GM04503 (cell line): ENCODE measurements around the gene ID3.
"Not testable (repeated sequence)": the region's sequence is repeated elsewhere in the genome, so short reads cannot be mapped to it uniquely, and the experiment has no call there.

Experiments used
- DNase-seq: peaks from one replicate; pipeline ENCODE4 v3.0.0-alpha.2; 2012; ENCODE audit warnings: low read depth

The ID3 gene

DNA sequence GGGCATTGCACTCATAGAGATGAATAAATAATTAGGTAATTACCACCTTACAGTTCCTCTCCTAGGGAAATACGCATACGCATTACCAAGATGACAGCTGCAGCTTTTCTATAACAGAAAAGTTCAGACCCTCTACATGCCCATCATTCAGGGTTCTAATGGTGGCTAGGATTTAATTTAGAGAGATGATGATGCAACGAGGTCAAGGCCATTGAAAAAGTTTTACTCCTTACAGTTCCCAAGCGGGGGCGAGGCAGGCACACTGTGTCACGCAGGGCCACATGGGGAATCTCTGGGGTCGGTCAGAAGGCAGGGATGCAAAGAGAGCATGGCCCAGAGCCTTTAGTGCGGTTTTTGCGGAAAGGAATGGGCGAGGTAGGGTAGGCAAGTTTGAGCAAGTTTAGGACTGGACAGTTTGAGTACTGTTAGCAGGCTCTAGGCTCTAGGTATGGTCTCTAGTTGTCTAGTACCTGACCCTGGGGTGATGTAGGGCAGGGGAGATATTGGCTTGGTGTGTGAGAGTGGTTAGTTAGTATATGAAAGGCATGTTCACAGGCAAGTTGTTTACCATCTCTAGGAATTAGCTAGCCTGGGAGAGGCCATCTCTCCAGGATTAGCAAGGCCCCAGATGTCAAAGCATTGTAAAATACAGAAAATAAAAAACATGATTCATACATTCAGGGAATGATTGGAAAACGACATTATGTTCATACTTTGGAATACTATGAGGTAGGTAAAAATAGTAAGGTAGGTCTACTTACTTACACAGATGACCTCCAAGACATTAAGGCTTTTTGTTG is 29.6 kb upstream of the ID3 start:
- DNase-seq, result no peak

DNA sequence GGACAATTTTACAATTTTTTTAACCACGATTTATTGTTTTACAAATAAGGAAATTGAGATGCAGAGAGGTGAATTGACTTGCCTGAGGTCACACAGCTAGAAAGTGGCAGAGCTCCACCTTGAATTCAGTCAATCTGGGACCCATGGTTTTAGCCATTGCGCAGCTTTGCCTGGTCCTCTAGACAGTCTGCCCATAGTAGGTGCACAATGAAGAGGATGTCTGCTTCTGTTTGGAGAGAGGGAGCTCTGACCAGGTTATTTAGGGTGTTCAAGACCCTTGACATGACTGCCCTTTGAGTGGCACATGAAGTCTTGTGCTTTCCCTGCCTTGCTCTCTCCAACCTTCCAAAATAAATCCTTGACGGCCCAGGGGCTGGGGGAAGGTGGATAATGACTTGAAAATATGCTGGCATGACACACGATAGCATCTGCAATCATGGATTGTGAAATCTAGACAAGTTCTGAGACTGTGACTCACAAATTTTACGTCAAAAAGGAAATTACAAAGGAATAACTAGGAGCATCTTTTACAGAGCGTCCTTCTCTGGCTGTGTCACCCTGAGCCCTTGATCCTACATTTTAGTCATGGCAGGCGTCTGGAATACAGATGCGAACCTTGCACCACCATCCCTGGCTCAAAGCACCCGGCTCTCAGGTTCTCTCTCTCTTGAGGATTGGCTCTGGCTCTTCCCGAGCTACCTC is 26.2 kb upstream of the ID3 start:
- DNase-seq, result peak; percentile 99

DNA sequence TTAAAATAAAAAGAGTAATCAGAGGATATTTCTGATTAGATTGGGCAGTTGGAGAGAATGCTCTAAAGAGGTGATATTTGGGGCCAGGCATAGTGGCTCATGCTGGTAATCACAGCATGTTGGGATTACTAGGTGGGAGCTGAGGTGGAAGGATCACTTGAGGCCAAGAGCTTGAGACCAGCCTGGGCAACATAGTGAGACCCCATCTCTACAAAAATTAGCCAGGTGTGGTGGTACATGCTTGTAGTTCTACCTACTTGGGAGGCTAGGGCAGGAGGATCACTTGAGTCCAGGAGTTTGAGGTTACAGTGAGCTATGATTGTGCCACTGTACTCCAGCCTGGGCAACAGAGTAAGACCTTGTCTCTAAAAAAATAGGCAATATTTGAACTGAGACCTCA is 24.4 kb upstream of the ID3 start:
- DNase-seq, result not testable (repeated sequence)

DNA sequence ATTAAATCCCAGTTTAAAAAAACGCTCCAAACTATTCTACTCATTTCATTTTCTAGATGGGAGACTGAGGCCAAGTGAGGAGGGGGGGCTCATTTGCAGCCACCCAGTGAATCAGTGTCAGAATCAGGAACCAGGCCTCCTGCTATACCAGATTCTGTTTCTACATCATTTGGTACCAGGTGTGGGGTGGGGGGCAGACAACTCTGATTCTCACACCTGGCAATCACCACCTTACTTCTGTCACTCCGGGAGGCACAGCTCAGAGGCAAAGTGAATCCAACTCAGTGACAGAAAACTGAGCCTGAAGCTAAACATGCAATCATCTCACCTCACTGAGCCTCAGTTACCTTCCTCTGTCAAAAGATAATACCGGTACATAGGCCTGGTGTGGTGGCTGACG is 23.5 kb upstream of the ID3 start:
- no peak for DNase-seq

DNA sequence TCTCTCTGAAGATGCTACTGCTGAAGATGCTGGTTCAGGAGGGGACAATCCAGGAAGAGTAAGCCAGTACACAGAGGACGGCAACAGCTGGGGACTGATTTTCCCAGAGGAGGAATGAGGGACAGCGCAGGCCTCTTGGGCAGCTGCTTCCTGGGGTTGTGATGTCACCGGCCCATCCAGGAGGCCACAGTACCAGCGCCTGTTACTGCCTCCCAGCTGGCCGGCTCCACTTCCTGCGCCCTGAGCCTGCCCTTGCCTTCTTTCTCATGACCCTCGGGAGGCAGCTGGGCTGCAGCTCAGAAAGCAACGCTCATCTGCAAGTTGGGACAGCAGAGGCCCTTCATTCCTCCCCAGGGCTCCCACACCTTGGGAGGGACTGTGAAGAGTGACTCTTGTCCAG is 21.9 kb upstream of the ID3 start:
- DNase-seq, result no peak

DNA sequence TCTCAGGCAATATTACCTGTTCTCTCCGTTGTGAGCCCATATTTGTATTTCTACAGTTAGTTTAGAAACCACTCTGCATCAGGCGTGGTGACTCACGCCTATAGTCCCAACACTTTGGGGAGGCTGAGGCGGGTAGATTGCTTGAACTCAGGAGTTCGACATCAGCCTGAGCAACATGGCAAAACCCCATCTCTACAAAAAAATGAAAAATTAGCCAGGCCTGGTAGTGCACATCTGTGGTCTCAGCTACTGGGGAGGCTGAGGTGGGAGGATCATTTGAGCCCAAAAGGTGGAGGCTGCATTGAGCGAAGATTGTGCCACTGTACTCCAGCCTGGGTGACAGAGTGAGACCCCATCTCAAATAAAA is 19.7 kb upstream of the ID3 start:
- no peak for DNase-seq

DNA sequence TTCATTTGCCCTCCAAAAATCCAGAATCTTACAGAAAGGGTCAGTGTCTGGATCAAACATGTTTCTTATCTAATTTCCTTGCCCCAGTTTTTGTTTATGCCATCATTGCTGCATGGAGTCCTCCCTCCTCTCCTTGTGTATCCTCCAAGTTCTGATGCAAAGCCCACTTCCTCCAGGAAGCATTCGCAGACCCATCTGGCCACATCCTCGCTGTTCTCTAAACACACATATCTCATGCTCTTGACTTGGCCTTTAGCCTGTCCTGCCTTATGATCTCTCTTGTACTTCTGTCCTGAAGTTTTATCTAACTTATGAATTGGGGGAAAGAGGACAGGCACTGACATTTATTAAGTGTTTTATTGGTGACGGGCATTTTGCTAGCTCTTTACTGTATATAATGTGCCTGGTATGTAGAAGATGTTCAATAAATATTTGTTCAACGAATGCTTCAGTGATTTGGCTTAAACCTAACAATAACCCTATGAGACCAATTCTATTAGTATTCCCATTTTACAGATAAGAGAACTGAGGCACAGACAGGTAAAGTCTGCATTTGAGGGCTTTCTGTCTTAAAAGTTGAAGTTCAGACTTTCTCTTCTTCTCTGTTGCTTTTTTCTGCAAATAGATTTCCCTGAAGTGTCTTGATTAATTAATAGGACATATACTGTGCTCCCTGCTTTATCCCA is 19.2 kb upstream of the ID3 start:
- DNase-seq, result no peak

DNA sequence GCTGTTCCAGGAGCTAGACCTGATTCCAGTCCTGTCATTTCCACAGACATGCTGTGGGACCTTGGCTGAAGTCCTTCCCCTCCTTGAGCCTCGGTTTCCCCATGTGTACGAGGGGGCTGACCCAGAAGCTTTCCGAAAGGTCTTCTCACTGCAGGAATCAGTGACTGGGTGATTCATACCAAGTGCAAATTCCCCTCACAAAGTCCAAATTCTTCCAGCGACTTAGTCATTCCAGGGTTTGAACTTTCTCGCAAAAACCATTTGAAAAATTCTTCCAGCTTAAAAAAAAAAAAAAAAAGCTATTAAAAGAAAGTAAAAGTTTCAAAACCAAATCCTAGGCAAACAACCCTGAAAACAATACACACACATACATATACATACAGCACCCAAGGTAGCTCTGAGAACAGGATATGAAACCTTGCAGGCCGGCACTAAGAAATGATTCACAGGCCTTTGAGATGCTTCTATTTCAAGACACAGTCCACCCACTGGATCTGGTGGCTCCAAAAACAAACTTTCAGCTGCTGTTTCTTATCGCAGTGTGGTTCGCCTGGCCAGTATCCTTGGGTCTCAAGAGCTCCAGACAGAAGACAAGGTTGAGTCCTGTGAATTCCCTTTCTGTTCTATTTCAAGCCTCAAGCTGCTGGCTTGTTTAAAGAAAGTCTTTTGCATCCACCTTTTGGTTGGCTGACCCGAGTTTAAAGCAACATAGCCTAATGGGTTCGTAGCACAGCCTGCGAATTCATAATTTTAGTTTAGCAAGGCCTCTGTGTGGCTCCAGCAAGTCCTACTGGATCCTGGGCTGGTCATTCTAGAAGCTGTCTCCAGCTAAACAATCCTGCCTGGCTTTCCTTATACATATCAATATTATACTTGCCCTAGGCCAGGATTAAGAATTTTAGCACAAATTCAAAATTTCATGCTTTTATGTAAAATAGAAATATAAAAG is 18.0 kb upstream of the ID3 start:
- peak; percentile 81 for DNase-seq

DNA sequence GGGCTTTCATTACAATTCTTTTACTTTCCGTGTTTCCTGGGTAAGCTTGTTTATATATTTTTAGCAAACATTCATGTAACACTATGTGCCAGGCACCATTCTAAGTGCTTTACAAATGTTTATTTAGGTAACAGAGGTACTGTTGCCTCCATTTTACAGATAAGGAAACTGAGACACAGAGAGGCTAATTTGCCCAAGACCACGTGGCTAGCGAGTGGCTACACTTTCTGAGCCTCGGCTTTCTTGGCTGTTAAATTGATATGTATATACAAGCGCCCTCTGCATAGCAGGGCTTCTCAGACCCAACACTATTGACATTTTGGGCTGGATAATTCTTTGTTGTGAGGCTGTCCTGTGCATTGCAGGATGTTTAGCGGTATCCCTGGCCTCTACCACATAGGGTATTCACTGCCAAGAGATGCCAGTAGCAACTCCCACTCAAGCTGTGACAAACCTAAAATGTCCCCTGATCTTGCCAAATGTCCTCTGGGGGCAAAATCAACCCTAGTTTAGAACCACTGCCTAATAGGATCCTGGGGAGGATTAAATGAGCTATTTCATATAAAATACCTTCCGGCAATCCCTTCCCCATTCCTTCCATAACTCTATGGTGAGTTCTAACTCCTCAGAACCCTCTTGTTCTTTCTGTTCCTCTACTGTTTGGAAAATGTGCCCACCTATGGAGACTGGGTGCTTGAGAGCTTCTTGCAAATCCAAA is 17.2 kb upstream of the ID3 start:
- DNase-seq, result no peak

DNA sequence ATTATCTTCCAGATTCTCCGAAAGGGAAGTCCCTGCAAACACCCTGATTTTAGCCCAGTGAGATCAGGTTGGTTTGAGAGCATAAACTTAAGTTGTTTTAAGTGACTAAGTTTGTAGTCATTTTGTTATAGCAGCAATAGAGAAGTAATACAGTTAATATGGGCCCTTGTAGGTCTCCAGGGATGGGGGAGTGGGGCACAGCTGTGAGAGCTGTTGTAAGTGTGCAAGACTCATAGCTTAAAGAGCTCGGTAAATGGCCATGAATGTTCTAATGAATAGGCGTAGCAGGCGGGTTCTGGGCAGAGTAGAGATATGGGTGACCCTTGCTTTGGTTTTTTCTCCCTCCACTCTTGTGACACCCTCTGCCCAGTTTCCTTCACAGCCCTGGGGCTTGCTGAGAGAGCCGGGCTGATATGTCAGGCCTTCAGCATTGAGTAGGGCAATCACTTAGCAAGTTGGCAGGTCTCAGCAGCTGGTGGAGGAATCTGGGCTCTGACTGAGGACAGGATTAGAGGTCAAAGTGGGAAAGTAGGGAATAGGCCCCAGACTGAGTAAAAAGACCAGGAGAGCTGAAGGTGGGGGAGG is 16.0 kb upstream of the ID3 start:
- DNase-seq, result no peak

DNA sequence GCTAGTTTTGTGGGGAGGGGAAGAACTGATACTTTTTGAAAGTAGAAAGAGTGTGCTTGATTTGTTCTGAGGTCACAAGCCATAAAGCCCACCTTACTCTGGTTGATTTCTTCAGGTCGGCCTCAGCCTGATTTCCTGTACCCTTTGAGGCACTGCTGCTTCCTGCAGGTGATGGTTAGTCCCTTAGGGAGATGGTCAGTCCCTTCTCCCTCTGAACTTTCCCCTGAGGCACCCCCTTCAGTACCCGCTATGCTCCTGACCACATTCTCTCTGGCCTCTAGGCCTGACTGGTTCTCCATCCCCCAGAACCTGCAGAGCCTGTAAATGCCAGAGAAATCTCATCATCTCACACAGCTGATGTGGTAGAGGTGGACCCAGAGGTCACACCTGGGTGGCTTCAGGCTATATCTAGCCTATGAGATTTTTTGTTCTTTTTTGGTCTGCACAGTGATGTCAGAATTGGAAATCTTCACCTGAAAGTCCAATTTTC is 15.0 kb upstream of the ID3 start:
- DNase-seq, result no peak

DNA sequence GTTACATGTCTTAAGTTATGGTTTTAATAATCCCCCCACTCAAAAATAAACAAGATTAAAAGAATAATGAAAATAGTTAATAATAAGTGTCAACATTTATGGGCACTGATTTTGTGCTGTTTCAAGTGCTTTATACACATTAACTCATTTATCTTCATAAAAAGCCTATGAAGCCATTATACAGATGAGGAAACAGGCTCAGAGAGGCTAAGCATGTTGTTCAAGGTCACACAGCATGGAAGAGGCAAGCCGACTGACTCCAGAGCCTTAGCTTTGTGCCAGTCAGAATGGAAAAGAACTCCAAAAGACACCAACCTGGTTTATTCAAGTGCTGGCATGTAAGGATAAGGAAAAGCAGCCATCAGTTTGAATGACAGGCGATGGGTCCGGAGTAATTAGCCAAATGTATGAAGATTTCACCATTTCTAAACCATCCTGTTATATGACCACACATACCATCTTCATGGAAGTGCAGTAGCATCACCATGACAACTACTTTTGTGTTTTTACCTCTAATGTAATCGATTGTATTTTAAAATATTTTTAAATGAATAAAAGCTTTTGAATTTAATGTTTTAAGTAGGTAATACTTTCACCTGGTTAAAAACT is 14.4 kb upstream of the ID3 start:
- DNase-seq, result no peak

DNA sequence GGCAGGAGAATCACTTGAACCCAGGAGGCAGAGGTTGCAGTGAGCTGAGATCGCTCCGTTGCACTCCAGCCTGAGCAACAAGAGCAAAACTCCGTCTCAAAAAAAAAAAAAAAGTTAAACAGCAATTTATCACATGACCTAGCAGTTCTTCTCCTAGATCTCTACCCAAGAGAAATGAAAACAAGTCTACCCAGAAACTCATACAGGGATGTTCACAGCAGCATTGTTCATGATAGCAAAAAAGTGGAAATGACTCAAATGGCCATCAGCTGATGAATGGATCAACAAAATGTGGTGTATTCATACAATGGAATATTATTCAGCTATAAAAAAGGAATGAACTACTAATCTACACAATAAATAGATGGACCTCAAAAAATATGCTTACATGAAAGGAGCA is 12.2 kb upstream of the ID3 start:
- no peak for DNase-seq

DNA sequence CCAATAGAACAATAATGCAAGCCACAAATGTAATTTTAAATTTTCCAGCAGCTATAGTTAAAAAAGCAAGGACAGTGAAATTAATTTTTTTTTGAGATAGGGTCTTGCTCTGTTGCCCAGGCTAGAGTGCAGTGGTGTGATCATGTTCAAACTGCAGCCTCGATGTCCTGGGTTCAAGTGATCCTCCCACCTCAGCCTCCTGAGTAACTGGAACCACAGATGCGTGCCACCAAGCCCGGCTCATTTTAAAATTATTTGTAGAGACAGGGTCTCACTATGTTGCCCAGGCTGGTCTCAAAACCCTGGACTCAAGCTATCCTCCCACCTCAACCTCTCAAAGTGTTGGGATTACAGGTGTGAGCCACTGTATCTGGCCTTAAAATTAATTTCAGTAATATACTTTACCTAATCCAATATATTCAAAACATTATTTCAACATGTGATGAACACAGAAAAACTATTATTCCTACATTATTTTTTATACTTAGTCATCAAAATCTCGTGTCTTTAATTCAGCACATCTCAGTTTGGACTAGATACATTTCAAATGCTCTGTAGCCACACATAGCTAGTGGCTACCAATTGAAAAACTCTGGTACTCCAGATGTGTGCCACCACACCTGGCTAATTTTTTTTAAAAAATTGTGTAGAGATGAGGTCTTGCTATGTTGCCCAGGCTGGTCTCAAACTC is 10.8 kb upstream of the ID3 start:
- no peak for DNase-seq

DNA sequence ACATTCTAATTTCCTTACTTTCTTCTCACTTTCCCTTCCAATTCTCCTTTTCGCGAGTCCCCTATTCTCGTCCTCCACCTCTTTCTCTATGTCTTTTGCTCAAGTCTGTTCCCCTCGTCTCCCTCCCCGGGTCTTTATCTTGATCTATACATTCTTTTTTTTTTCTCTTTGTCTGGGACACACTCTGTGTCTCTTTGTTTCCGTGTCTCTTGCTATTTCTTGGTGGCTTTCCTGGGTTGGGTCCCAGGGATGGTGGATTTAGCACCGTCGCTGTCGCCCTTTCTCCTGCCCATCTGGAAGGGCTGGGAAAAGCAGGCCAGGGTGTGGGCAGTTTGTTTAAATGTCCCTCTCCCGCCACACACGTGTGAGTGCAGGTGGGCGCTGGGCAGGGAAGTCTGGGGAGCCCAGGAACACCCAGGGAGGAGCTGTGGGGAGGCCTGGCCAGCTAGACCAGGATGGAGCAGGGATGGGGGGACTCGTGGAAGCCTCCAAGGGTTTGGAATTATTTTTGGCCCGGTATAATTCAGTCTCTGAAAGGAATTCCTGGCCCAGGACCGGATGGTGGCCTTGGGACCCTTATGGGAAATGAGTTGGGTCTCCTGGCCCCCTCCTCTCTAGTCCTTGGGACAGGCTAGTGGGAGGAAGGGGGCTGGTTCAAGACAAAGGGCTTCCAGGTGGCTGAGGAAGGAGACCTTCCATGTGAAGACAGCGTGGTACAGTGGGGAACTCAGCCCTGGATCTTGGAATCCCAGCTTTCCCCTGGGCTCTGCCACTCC is 9.5 kb upstream of the ID3 start:
- no peak for DNase-seq

DNA sequence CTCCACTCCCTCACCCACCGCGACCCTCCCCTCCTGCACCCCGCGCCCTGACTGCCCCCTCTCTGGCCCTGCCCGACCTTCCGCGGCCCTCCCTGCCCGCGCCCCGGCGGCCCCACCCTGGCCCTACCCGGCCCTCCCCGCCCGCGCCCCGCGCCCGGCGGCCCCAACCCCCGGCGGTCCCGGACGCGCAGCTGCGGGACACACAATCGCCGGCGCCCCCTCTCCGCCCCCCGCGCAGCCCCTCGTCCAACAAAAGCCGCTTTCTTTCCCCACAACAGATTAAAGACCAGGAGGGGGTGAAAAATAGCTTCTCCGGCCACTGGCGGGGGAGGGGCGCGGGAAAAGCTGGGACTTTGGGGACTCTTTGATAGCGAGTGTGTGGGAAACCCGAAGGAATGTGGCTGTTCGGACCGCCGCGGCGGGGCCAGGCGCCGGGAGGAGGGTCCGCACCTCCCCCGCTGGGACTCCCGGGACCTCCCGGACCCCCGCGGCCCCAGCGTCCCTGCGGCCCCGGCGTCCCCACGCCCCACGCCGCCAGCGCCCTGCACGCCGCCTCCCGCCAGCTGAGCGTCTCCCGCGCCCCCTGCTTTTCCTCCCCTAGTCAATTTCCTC is 8.8 kb upstream of the ID3 start:
- no peak for DNase-seq

DNA sequence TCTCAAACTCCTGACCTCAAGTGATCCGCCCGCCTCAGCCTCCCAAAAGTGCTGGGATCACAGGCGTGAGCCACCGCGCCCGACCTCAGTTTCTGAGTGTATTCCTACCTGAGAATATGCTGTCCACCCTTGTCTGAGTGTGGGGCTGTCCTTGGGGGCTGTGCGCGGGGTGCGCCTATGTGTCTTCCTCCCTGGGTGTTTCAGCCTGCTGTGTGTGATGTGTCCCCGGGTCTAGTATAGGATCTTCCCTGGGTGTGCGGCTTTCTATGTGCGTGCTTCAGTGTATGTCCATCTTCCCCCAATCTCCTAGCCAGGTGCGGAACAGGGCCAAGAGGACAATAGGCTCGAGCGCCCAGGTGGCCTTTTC is 8.3 kb upstream of the ID3 start:
- no peak for DNase-seq

DNA sequence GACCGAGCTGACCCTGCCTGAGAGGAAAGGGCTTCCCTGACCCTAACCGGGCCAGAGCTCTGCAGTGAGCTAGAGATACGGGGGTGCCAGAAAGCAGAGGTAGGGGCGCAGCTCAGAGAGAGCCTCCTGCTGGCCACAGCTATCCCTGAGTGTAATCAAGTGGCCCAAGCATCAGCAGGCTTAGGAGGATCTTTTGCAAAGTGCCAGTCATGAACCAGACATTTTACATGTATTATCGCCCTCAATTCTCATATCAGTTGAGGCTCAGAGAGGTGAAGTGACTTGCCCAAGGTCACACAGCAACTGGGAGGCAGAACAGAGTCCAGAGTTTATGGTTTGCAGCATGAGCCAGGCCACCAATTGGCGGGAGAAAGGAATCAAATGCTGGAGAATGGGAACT is 7.0 kb upstream of the ID3 start:
- DNase-seq, result no peak

DNA sequence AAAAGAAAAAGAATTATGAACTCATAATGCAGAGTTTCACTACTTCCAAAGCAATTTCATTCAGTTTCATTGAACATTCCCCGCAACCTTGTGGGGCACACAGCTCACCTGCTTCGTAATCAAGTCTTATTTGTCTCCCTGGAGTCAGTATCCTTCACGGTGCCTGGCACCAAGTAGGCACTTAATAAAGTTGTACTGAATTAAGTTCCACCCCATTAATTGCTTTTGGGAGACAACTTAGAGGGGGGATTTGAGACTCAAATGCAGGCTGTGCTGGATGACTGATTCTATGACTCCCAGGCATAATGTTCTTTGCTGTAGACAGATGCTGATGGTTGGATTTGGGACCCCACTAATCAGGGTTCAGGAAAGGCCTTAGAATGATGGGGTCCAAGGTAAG is 6.5 kb upstream of the ID3 start:
- DNase-seq, result no peak
